HT1080 (cell line): Measurements from ENCODE around the gene PRSS38. TPM values are rescaled to one million over a fixed set of nuclear protein-coding genes. Genes with fewer than 3 reads are reported as not detected.

Experiments used
- DNase-seq: peaks from one replicate; pipeline ENCODE4 v3.0.0-alpha.2; 2015; ENCODE audit warnings: low read depth
- polyA plus RNA-seq, 2 experiments: library from polyadenylated mRNA; depleted of rRNA; stranded (reverse); fragments of >200 nt; gene quantifications; 2 replicates each; pipeline ENCODE4 v1.2.3, GENCODE V29; 2015
- total RNA-seq: library from RNA; depleted of rRNA; stranded (reverse); fragments of >200 nt; shearing (Covaris generic); gene quantifications from 2 replicates; pipeline ENCODE4 v1.2.3, GENCODE V29; 2014; rRNA removed

The PRSS38 gene
- not detected in 2 replicates for total RNA-seq
- not detected in 2 replicates for polyA plus RNA-seq (2015; cell fraction: cytosol; rRNA removed)
- polyA plus RNA-seq (2015; cell fraction: nucleus; rRNA removed), result not detected in 2 replicates

DNA sequence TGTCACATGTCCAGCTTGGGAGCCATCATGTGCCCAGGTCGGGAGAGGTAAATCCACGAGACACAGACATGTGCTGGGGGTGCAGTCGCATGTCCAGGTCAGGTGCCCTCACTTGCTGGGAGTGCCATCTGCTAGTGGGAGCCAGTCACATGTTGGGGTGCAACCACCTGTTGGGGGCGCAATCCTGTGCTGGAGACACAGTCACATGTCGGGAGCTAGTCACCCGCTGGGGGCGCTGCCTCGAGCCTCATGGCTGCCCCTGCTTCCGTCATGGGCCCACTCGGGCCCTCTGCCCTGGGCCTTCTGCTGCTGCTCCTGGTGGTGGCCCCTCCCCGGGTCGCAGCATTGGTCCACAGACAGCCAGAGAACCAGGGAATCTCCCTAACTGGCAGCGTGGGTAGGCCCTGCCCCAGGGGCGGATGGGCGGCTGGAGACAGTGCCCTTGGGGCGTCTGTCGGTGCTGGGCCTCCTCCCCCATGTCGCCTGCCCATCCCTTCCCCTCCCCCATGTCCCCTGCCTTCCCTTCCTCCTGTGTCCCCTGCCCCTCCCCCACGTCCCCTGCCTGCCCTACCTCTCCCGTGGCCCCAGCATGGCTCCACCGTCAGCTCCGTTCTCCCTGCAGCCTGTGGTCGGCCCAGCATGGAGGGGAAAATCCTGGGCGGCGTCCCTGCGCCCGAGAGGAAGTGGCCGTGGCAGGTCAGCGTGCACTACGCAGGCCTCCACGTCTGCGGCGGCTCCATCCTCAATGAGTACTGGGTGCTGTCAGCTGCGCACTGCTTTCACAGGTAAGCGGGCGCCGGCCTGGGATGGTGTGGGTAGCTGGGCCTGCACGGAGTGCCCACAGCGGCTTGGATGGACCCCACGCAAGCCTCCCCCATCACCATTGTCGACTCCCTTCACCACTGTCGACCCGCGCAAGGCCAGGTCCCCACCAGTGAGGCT, at the start of gene PRSS38:
TSS of gene PRSS38 (plus strand) at position 208 of the 942 bp plus-strand sequence. CDS start at position 250, 42 bp downstream.
- no peak for DNase-seq

DNA sequence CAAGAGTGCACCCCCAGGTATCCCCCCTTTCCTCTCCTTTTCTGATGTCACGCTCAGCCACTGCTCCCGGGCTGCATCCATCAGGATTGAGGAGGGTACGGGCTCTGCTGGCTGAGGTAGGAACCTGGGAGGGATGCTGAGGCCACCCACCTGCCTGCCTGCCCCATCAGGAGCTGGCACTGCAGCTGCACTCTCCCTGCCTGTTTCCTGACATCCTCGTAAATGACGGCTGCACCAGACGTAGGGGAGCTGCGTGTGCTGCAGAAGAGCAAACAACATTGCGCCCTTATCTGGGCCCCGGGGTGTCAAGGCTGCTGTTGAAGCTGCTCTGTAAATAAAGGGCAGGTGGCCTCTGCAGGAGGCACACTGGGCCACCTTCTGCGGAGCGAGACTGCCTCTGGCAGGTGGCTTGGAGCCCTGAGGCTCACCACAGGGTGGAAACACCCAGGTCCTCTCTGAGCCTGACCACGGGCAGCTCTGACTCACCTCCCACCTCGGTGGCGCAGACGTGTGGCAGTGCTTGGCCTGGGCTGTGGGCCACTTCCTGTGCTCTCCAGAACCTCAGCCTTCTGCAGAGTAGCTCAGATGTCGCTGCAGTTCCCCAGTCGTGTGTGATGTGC, 49.4 kb upstream of the PRSS38 start:
- peak; percentile 68 for DNase-seq

- no peak for DNase-seq
Measured at GRCh38 chr1:227766653-227767277, 48.7 kb upstream of the PRSS38 start.

DNA sequence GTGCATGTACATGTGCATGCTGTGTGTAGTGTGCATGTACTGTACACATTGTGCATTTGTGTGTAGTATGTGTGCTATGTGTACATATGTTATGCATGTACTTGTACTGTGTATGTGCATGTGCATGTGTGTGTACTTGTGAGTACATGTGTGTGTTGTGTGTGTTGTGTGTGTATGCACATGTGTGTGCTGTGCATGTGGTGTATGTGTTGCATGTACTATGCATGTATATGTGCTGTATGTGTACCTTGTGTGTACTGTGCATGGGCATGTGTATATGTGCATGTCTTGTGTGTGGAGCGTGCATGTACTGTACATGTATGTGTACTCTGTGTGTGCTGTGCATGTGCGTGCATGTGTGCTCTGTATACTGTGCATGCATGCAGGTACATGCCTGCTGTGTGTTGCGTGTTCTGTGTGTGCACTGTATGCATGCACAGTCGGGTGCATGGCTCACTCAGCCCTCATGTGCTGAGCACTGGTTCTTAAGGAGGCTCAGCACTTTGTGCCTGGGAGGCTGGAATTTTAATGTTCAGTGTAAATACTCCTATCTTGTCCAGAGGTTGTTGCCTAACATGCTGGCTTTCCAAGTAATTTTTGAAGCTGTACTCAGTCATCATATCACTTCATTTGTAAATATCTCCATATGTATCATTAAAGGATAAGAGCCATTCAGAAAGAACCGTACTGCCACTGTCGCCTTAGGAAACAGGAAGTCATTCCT, 47.9 kb upstream of the PRSS38 start:
- DNase-seq, result no peak

- DNase-seq, result no peak
Measured at GRCh38 chr1:227768125-227768439, 47.4 kb upstream of the PRSS38 start.

DNA sequence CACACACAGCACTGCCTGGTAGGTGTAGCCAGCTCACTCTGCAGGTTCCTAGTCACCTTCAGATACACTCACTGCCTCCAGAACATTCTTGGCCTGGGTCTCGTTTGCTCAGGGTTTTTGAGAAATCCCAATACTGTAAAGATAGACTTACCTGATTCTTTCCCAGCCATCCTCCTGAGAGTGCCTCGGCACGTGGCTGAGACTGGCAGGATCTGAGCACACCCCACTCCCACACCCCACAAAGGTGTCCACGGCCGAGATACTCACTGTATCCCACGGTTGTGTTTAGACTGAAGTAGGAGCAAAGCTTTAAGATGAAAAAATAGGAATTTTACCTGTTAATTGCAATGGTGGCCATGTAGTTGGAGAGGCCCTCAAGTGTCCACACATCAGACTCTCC, 46.8 kb upstream of the PRSS38 start:
- DNase-seq, result no peak

DNA sequence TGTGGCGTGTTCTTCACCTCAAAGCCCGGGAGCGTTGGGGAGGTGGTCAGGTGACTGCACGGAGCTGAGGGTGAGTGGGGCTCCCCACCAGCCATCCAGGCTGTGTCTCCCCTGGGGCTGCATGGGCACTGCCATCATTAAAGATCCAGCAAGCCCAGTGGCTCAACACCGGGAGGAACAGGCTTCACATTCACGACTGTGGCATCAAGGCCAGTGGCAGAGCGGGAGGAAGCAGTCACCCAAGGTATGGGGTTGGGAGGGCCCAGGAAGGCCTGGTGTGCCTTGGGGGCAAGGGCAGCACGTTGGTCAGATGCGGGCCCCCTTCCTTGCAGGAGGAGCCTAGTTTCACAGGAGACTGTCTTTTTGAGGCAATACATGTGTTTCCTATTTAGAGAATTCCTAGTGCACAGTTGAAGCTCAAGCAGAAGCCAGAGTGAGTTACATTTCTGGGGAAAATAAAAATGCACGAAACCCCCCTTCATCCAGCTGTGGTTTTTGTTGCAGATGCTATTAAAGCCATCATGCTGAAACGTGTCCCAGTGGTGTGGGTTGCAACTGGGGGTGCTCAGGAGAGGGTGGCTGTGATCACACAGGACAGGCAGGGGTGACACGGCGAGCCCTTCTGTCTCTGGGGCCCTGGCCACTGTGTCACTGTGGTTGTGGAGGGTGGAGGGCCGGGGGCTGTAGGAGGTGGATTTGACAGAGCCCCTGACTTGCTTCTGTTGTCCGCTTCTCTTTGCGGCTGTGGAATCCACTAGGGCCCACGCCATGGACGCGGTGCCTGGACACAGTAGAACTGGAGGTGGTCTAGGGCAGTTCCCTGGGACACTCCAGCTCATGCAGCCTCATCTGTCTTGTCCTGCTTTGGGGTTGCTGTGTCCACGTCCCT, 46.2 kb upstream of the PRSS38 start:
- DNase-seq, result no peak

GRCh38 chr1:227769936-227770494, 45.5 kb upstream of the PRSS38 start:
- no peak for DNase-seq

- DNase-seq, result no peak
Measured at GRCh38 chr1:227770812-227771211, 44.7 kb upstream of the PRSS38 start.

GRCh38 chr1:227771326-227771725, 44.1 kb upstream of the PRSS38 start:
- DNase-seq, result no peak

GRCh38 chr1:227771771-227772170, 43.7 kb upstream of the PRSS38 start:
- no peak for DNase-seq

DNA sequence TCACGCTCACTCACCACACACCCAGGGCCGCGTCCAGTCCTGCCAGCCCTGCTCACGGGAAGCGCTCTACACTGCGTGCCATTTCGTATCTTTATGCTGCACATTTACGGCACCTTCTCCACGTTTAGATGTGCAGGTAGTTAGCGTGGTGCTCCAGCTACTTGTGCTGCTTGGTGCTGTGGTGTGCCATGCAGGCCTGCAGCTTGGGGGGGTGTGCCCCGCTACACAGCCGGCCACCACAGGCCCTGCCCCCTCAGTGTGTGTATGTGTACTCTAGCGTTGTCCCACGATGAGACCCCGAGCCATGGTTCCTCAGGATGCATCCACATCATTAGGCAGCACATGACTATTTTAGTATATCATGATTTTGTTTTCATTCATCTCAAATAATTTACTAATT, 41.9 kb upstream of the PRSS38 start:
- no peak for DNase-seq

DNA sequence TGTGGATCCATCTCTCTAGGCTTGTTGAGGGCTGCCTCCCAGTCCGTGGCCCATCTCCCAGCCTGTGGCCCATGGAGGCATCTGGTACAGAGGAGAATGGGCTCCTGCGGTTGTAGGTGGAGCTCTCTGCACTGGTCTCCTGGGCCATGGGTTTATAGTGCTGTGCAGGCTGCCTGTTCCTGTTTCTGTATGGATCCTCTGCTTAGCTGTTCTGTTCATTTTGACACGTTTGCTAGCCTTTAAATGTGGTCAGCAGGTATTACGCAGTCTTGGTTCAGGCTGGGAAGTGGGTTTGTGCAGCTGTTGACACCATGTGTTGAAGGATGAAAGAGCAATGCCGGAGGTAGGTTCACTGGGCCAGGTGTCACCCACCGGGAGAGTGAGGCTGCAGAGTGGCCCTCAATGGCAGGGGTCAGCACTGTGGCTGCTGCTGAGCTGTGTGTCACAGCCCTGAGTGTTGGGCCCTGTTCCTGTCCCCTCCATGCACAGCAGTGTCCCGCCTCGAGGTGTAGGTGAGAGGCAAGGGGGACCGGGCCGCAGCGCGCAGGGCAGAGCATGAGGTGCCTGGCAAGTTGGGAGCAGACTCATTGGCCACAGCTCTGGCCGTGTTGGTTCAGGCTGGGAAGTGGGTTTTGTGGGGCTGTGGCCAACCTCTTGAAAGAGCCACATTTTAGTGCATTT, 41.3 kb upstream of the PRSS38 start:
- DNase-seq, result no peak

DNA sequence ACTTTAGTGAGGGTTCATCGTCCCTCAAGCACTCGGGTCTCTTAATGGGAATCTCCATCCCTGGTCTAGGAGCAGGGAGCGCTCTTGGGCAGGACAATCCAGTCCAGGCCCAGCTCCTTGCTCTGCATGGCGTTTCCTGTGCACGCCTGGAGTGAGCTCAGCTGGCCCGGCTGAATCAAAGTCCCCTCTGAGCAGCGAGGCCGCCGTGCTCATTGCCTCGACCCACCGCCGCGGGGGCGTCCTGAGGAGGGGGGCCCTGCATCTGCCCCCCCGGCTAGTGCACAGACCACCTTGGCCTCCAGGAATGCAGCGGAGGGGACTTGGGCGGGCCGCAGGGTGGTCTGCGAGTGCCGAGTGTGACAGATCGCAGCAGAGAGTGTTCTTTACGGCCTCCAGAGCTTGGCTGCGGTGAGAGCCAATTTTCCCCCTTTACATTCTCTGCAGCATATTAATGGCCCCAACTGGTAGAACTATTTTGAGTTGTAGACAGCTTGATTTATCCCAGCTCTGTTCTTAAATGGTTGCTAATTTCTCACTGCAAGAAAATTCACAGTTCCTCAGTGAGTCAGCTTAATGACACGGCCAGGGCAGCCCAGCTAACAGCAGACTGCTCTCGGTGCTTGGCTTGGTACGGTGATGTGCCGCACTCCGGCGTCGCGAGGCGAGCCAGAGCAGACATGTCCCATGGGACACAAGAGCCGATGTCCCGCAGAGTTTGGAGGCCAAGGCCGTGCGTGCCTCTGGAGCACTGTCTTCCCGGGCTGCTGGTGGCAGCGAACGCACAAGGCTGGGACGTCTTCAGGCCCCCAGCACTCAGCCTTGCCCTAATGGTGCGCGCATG, 40.4 kb upstream of the PRSS38 start:
- DNase-seq, result no peak

GRCh38 chr1:227775841-227776240, 39.6 kb upstream of the PRSS38 start:
- no peak for DNase-seq

- DNase-seq, result peak; percentile 56
Measured at GRCh38 chr1:227776331-227776771, 39.1 kb upstream of the PRSS38 start.

GRCh38 chr1:227777156-227777555, 38.3 kb upstream of the PRSS38 start:
- no peak for DNase-seq

DNA sequence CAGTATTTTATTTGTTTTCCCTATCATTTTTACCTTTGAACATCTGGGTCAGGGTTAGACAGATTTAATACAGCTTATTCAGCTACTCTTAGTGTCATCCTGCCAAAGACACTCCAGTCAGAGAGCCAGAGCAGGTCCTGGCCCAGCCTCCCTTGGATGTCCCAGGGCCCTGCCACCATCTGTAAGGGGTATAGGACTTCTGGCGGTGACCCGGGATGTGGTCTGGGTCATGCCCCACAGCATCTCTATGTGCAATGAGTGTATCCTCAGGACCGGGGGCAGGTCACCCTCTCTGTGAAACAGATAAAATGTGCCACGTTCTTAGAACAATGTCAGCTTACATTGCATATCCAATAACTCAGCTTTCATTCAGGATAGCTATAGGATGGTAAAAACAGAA, 37.8 kb upstream of the PRSS38 start:
- no peak for DNase-seq
